ENCODE data around the gene ACSL5.

DNA sequence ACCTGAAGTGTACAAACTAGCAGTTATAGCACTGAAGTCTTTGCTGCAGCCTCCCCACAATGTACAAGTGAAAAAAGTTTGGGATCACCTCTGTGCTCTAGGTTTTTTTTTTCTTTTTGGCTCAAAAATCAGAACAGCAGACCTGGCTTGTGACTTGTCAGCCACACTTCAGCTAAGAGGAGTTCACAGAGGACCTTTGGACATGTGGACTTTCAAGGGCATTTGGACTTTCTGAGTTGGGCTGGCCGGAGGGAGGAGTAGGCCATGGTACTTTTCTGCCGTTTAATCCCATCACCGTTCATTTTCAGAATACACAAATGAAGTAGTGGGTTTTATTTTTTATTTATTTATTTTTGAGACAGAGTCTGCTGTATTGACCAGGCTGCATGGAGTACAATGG, 21.9 kb upstream of the ACSL5 start:
- TF ChIP-seq, protein P1, sequence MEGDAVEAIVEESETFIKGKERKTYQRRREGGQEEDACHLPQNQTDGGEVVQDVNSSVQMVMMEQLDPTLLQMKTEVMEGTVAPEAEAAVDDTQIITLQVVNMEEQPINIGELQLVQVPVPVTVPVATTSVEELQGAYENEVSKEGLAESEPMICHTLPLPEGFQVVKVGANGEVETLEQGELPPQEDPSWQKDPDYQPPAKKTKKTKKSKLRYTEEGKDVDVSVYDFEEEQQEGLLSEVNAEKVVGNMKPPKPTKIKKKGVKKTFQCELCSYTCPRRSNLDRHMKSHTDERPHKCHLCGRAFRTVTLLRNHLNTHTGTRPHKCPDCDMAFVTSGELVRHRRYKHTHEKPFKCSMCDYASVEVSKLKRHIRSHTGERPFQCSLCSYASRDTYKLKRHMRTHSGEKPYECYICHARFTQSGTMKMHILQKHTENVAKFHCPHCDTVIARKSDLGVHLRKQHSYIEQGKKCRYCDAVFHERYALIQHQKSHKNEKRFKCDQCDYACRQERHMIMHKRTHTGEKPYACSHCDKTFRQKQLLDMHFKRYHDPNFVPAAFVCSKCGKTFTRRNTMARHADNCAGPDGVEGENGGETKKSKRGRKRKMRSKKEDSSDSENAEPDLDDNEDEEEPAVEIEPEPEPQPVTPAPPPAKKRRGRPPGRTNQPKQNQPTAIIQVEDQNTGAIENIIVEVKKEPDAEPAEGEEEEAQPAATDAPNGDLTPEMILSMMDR (conservative IDR thresholded peaks at IDR 0.05; ENCODE audit: low read depth, low read length): no peak
- TF ChIP-seq SMC3 (IDR thresholded peaks at IDR 0.05; ENCODE audit: low read depth, low read length) (no peak), CEBPB (IDR thresholded peaks at IDR 0.05; ENCODE audit: low read depth, low read length) (no peak), POLR2A (IDR thresholded peaks at IDR 0.05; ENCODE audit: low read depth, low read length) (no peak), FOS (IDR thresholded peaks at IDR 0.05; ENCODE audit: low read depth, low read length) (no peak), RAD21 (IDR thresholded peaks at IDR 0.05; ENCODE audit: low read length) (no peak), NFE2L2 (IDR thresholded peaks at IDR 0.05; ENCODE audit: low read depth, low read length) (no peak), MXI1 (IDR thresholded peaks at IDR 0.05; ENCODE audit: borderline replicate concordance, low read depth, low read length) (no peak), RFX5 (IDR thresholded peaks at IDR 0.05; ENCODE audit: low read depth, low read length) (no peak), RCOR1 (IDR thresholded peaks at IDR 0.05; ENCODE audit: insufficient replicate concordance, low read length) (no peak), MAFK (IDR thresholded peaks at IDR 0.05; ENCODE audit: low read depth, low read length) (no peak)
- TF ChIP-seq, protein P2, sequence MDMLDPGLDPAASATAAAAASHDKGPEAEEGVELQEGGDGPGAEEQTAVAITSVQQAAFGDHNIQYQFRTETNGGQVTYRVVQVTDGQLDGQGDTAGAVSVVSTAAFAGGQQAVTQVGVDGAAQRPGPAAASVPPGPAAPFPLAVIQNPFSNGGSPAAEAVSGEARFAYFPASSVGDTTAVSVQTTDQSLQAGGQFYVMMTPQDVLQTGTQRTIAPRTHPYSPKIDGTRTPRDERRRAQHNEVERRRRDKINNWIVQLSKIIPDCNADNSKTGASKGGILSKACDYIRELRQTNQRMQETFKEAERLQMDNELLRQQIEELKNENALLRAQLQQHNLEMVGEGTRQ (IDR thresholded peaks at IDR 0.05; ENCODE audit: low read depth, low read length): no peak

Measured in IMR-90 (cell line).